ENCODE results near the gene KIF18A. TPM values are rescaled to one million over a fixed set of nuclear protein-coding genes. Genes with fewer than 3 reads are reported as not detected.

Gene KIF18A
- total RNA-seq, 2 donors from 2014 or later: 0.50 TPM; not detected in 1

- no peak for DNase-seq
- no peak for ATAC-seq
- intact Hi-C loops (cut with DNase I): no loop called here
These were observed 53.1 kb downstream of the KIF18A start for GRCh38 chr11:28054821-28055220.

GRCh38 chr11:28049338-28050216, 58.4 kb downstream of the KIF18A start:
- intact Hi-C loops (cut with DNase I): no loop called here
- no peak for ATAC-seq
- DNase-seq: no peak

GRCh38 chr11:28048812-28049211, 59.1 kb downstream of the KIF18A start:
- no peak for ATAC-seq
- no peak for DNase-seq
- intact Hi-C loops (cut with DNase I): no loop called here

- no peak for ATAC-seq
- no peak for DNase-seq
- intact Hi-C loops (cut with DNase I): no loop called here
These were observed 63.8 kb downstream of the KIF18A start for GRCh38 chr11:28043930-28044709.

- intact Hi-C loops (cut with DNase I): no loop called here
These were observed 67.6 kb downstream of the KIF18A start for GRCh38 chr11:28040384-28040783.

GRCh38 chr11:28038775-28039174, 69.2 kb downstream of the KIF18A start:
- ATAC-seq (no peak), DNase-seq (no peak)
- intact Hi-C loops (cut with DNase I): no loop called here

More at GRCh38 chr11:28040384-28040783, 67.6 kb downstream of the KIF18A start:
- DNase-seq (no peak), ATAC-seq (no peak)

GRCh38 chr11:28026634-28027290, 81.2 kb downstream of the KIF18A start:
- ATAC-seq (no peak), DNase-seq (no peak)
- intact Hi-C loops (cut with DNase I): no loop called here

- intact Hi-C loops (cut with DNase I): no loop called here
- ATAC-seq (no peak), DNase-seq (no peak)
These were observed 90.1 kb downstream of the KIF18A start for GRCh38 chr11:28017816-28018215.

- no peak for DNase-seq
- intact Hi-C loops (cut with DNase I): no loop called here
- ATAC-seq: no peak
These were observed 96.1 kb downstream of the KIF18A start for GRCh38 chr11:28011813-28012212.

GRCh38 chr11:28009996-28010395, 98.0 kb downstream of the KIF18A start:
- intact Hi-C loops (cut with DNase I): no loop called here
- ATAC-seq (no peak), DNase-seq (no peak)

GRCh38 chr11:28009388-28009787, 98.6 kb downstream of the KIF18A start:
- DNase-seq (no peak), ATAC-seq (no peak)
- intact Hi-C loops (cut with DNase I): no loop called here

GRCh38 chr11:28003615-28004014, 104.3 kb downstream of the KIF18A start:
- intact Hi-C loops (cut with DNase I): no loop called here
- no peak for ATAC-seq
- DNase-seq: no peak

- no peak for DNase-seq
- intact Hi-C loops (cut with DNase I): no loop called here
- ATAC-seq: no peak
These were observed 109.4 kb downstream of the KIF18A start for GRCh38 chr11:27998552-27998951.

- DNase-seq (no peak), ATAC-seq (no peak)
- intact Hi-C loops (cut with DNase I): no loop called here
These were observed 110.6 kb downstream of the KIF18A start for GRCh38 chr11:27997344-27997743.

- DNase-seq (no peak), ATAC-seq (no peak)
- intact Hi-C loops (cut with DNase I): no loop called here
These were observed 111.9 kb downstream of the KIF18A start for GRCh38 chr11:27996066-27996465.

- no peak for DNase-seq
- intact Hi-C loops (cut with DNase I): no loop called here
- ATAC-seq: no peak
These were observed 112.9 kb downstream of the KIF18A start for GRCh38 chr11:27995083-27995482.

GRCh38 chr11:27991736-27992135, 116.2 kb downstream of the KIF18A start:
- DNase-seq: no peak
- intact Hi-C loops (cut with DNase I): no loop called here
- peak in 1 of 2 donors; percentile 34 for ATAC-seq

GRCh38 chr11:27977527-27977926, 130.4 kb downstream of the KIF18A start:
- no peak for DNase-seq
- no peak for ATAC-seq
- intact Hi-C loops (cut with DNase I): no loop called here

GRCh38 chr11:27977031-27977430, 130.9 kb downstream of the KIF18A start:
- intact Hi-C loops (cut with DNase I): no loop called here
- DNase-seq (no peak), ATAC-seq (no peak)

GRCh38 chr11:27976262-27976661, 131.7 kb downstream of the KIF18A start:
- intact Hi-C loops (cut with DNase I): no loop called here
- ATAC-seq: peak; percentile 36 to 57

More at GRCh38 chr11:27976262-27976661, 131.7 kb downstream of the KIF18A start:
- DNase-seq: no peak

Measured in left cardiac atrium (tissue), 4 donors.